GM19025 (cell line): Measurements from ENCODE around the gene NAPEPLD.
"Not testable (repeated sequence)": the region's sequence is repeated elsewhere in the genome, so short reads cannot be mapped to it uniquely, and the experiment has no call there.

Source experiments
- ATAC-seq: cut with Tn5 transposase; IDR thresholded peaks from one replicate; pipeline ENCODE4 v1.9.1; 2021; ENCODE audit warnings: mild to moderate bottlenecking, low read depth, moderate library complexity; ENCODE audit not compliant: unreplicated experiment

Gene NAPEPLD

GRCh38 chr7:103116511-103116910, 32.4 kb downstream of the NAPEPLD start:
- no peak for ATAC-seq

GRCh38 chr7:103115771-103116170, 33.1 kb downstream of the NAPEPLD start:
- ATAC-seq: no peak

- ATAC-seq: no peak
These were observed 34.3 kb downstream of the NAPEPLD start for GRCh38 chr7:103114576-103115008.

GRCh38 chr7:103113164-103113563, 35.7 kb downstream of the NAPEPLD start:
- ATAC-seq: no peak

- ATAC-seq: not testable (repeated sequence)
These were observed 42.2 kb downstream of the NAPEPLD start for GRCh38 chr7:103106703-103107070.

- no peak for ATAC-seq
These were observed 42.7 kb downstream of the NAPEPLD start for GRCh38 chr7:103106005-103106702.

- ATAC-seq: no peak
These were observed 47.4 kb downstream of the NAPEPLD start for GRCh38 chr7:103101543-103101942.

- no peak for ATAC-seq
These were observed 48.6 kb downstream of the NAPEPLD start for GRCh38 chr7:103100348-103100747.

GRCh38 chr7:103097041-103097440, 51.9 kb downstream of the NAPEPLD start:
- no peak for ATAC-seq

- not testable (repeated sequence) for ATAC-seq
These were observed 53.3 kb downstream of the NAPEPLD start for GRCh38 chr7:103095558-103095957.

GRCh38 chr7:103094102-103094501, 54.8 kb downstream of the NAPEPLD start:
- no peak for ATAC-seq

GRCh38 chr7:103093429-103093828, 55.5 kb downstream of the NAPEPLD start:
- ATAC-seq: no peak

GRCh38 chr7:103092321-103092720, 56.6 kb downstream of the NAPEPLD start:
- not testable (repeated sequence) for ATAC-seq

GRCh38 chr7:103083210-103083609, 65.7 kb downstream of the NAPEPLD start:
- no peak for ATAC-seq

GRCh38 chr7:103082497-103082896, 66.4 kb downstream of the NAPEPLD start:
- no peak for ATAC-seq

- no peak for ATAC-seq
These were observed 68.0 kb downstream of the NAPEPLD start for GRCh38 chr7:103080923-103081322.

GRCh38 chr7:103079836-103080235, 69.1 kb downstream of the NAPEPLD start:
- ATAC-seq: no peak

GRCh38 chr7:103078226-103078625, 70.7 kb downstream of the NAPEPLD start:
- ATAC-seq: not testable (repeated sequence)

GRCh38 chr7:103077318-103077717, 71.6 kb downstream of the NAPEPLD start:
- no peak for ATAC-seq

- ATAC-seq: no peak
These were observed 72.1 kb downstream of the NAPEPLD start for GRCh38 chr7:103076764-103077163.

- ATAC-seq: peak; percentile 29
These were observed 73.5 kb downstream of the NAPEPLD start for GRCh38 chr7:103075337-103075918.
